ENCODE measurements around the gene TCF4. TPM values are rescaled to one million over a fixed set of nuclear protein-coding genes. Genes with fewer than 3 reads are reported as not detected.

The TCF4 gene
- total RNA-seq, 1 experiment from 2014 or later, result 100.0 TPM

DNA sequence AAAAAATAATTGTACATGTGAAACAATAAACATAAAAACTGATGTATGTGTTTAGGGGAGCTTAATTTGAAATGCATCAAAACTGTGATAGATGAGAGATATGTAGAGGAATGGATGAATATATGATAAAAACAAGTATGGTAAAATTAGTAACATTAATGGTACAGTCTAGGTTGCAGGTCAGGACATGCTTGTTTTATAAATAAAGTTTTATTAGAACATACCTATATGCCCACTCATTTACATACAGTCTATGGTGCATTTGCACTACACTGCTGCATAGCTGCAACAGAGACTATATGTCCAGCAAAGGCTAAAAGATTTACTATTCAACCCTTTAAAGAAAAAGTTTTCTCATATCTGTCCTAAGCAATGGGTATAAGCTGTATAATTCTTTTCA is 392.1 kb downstream of the TCF4 start:
- no peak for DNase-seq (ENCODE audit: low spot score)

- peak; percentile 17 for DNase-seq (ENCODE audit: low spot score)
Measured at GRCh38 chr18:55189972-55190371, 398.0 kb downstream of the TCF4 start.

- no peak for DNase-seq (ENCODE audit: low spot score)
Measured at GRCh38 chr18:55186588-55186987, 401.4 kb downstream of the TCF4 start.

- peak; percentile 23 for DNase-seq (ENCODE audit: low spot score)
Measured at GRCh38 chr18:55185391-55185790, 402.6 kb downstream of the TCF4 start.

DNA sequence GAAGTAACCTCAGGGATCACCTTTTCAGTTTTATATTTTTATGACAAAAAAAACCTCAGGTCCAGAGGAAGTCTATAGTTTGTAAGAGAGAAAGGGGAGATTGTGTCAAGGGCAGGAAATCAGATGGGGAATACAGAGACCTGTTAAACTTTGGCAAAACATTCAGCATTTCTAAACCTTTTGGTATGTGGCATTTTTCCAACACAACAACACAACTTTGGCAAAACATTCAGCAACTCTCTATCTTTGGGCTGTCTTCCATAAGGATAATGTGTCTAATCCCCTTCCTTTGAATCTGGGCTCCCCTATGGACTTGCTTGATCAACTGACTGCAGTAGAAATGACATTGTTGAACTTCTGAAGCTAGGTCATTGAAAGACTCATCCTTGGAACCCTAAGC is 408.2 kb downstream of the TCF4 start:
- DNase-seq (ENCODE audit: low spot score), result no peak

DNA sequence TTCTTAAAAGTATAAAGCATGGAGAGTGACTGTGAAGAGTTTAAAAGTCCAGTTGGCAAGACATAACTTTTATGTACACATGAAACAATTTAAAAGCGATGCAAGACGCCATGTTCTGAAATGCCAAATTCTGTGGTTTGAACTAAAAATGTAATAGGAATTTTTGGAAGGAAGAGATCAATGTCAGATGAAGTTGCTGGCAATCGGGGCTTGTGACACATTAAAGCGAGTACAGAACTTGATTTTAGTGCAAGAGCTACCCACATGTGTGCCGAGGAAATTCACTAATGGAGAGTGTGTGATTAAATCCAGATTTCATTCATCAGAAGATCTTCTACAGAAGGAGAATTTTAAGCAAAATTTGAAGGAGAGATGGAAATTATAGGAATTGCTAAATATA is 408.6 kb downstream of the TCF4 start:
- no peak for DNase-seq (ENCODE audit: low spot score)

DNA sequence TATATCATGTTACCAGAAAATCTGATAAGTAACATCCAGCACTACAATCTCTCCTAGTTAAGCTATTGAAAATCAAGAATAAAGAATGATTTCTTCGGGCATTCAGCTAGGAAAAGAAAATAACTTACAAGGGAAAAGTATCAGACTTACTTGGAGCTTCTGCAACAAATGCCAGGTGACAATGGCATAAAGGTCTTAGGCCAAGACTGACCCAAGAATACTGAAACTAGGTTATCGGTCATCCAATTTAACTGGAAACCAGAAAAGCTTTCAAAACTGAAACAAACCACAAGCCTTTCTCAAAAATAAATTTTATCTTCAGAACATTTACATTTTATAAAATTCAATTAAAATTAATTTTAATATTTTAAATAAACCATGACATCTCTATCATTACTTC is 414.7 kb downstream of the TCF4 start:
- no peak for DNase-seq (ENCODE audit: low spot score)

Data from A172 (cell line).